ENCODE data around the gene ACMSD.
"Not testable (repeated sequence)": the region's sequence is repeated elsewhere in the genome, so short reads cannot be mapped to it uniquely, and the experiment has no call there.

Gene ACMSD

GRCh38 chr2:134838143-134838620 is at the start of gene ACMSD:
ACMSD (plus strand) TSS chr2:134838616; CDS start chr2:134838683, 67 bp downstream.
- DNase-seq = no peak

GRCh38 chr2:134790487-134790886 is 47.9 kb upstream of the ACMSD start:
- DNase-seq = no peak

- no peak for DNase-seq
These were observed 46.8 kb upstream of the ACMSD start for GRCh38 chr2:134791616-134792015.

- DNase-seq = no peak
These were observed 46.2 kb upstream of the ACMSD start for GRCh38 chr2:134792186-134792585.

GRCh38 chr2:134795765-134796164 is 42.7 kb upstream of the ACMSD start:
- DNase-seq = no peak

- no peak for DNase-seq
These were observed 42.0 kb upstream of the ACMSD start for GRCh38 chr2:134796373-134796772.

GRCh38 chr2:134799936-134800335 is 38.5 kb upstream of the ACMSD start:
- DNase-seq = no peak

- no peak for DNase-seq
These were observed 38.1 kb upstream of the ACMSD start for GRCh38 chr2:134800341-134800740.

GRCh38 chr2:134803609-134804405 is 34.6 kb upstream of the ACMSD start:
- DNase-seq = not testable (repeated sequence)

- no peak for DNase-seq
These were observed 22.7 kb upstream of the ACMSD start for GRCh38 chr2:134815741-134816140.

GRCh38 chr2:134818321-134818720 is 20.1 kb upstream of the ACMSD start:
- DNase-seq = no peak

GRCh38 chr2:134819334-134819733 is 19.1 kb upstream of the ACMSD start:
- DNase-seq = no peak

- DNase-seq = no peak
These were observed 15.0 kb upstream of the ACMSD start for GRCh38 chr2:134823431-134823830.

GRCh38 chr2:134823832-134824231 is 14.6 kb upstream of the ACMSD start:
- no peak for DNase-seq

- not testable (repeated sequence) for DNase-seq
These were observed 12.7 kb upstream of the ACMSD start for GRCh38 chr2:134825716-134826115.

GRCh38 chr2:134835471-134835870 is 2.9 kb upstream of the ACMSD start:
- no peak for DNase-seq

GRCh38 chr2:134836986-134837385 is 1.4 kb upstream of the ACMSD start:
- DNase-seq = no peak

- no peak for DNase-seq
These were observed 1.2 kb downstream of the ACMSD start for GRCh38 chr2:134839649-134840048.

- DNase-seq = no peak
These were observed 4.6 kb downstream of the ACMSD start for GRCh38 chr2:134842930-134843490.

GRCh38 chr2:134843968-134844367 is 5.6 kb downstream of the ACMSD start:
- no peak for DNase-seq

GRCh38 chr2:134845028-134845427 is 6.6 kb downstream of the ACMSD start:
- no peak for DNase-seq

- DNase-seq = no peak
These were observed 7.3 kb downstream of the ACMSD start for GRCh38 chr2:134845719-134846118.

GRCh38 chr2:134846213-134846612 is 7.8 kb downstream of the ACMSD start:
- no peak for DNase-seq

GRCh38 chr2:134847582-134847981 is 9.2 kb downstream of the ACMSD start:
- DNase-seq = not testable (repeated sequence)

GRCh38 chr2:134852518-134852917 is 14.1 kb downstream of the ACMSD start:
- no peak for DNase-seq

Data from CD4-positive, alpha-beta T cell treated with Interleukin-17A for 1 hour (primary cell).